ENCODE data around the gene LIF.

DNA sequence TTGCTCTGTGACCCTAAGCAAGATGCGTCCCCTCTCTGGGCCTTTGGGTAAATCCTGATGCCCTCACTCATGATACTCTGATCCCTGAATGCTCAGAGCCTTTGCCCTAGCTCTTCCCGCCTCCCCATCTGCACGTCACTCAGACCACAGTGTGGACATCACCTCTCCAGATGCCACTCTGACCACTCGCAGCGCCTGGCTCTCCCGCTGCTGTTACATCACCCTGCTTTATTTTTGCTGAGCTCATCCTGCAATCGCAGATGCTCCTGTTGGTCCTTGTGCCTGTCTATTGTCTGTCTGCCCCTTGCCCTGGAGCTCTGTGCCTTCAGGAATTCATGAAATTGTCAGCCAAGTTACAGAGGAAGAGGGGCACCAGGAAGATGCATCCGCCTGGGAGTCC lies 14.6 kb upstream of the LIF start:
- TF ChIP-seq TEAD4 (IDR thresholded peaks at IDR 0.05; ENCODE audit: borderline replicate concordance, insufficient read depth), result no peak
- no peak for TF ChIP-seq POLR2AphosphoS5 (IDR thresholded peaks at IDR 0.05; ENCODE audit: low read depth, low read length)
- TF ChIP-seq, protein P1, sequence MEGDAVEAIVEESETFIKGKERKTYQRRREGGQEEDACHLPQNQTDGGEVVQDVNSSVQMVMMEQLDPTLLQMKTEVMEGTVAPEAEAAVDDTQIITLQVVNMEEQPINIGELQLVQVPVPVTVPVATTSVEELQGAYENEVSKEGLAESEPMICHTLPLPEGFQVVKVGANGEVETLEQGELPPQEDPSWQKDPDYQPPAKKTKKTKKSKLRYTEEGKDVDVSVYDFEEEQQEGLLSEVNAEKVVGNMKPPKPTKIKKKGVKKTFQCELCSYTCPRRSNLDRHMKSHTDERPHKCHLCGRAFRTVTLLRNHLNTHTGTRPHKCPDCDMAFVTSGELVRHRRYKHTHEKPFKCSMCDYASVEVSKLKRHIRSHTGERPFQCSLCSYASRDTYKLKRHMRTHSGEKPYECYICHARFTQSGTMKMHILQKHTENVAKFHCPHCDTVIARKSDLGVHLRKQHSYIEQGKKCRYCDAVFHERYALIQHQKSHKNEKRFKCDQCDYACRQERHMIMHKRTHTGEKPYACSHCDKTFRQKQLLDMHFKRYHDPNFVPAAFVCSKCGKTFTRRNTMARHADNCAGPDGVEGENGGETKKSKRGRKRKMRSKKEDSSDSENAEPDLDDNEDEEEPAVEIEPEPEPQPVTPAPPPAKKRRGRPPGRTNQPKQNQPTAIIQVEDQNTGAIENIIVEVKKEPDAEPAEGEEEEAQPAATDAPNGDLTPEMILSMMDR (IDR thresholded peaks at IDR 0.05), result no peak
- TF ChIP-seq REST (IDR thresholded peaks at IDR 0.05; ENCODE audit: low read depth, low read length), result no peak
- no peak for TF ChIP-seq GATA2 (CRISPR knock-in tag; IDR thresholded peaks at IDR 0.05)
- TF ChIP-seq SMC3 (IDR thresholded peaks at IDR 0.05; ENCODE audit: low read depth, low read length), result no peak
- TF ChIP-seq, protein P2, sequence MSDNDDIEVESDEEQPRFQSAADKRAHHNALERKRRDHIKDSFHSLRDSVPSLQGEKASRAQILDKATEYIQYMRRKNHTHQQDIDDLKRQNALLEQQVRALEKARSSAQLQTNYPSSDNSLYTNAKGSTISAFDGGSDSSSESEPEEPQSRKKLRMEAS (IDR thresholded peaks at IDR 0.05; ENCODE audit: low read depth), result no peak
- no peak for TF ChIP-seq EZH2phosphoT487 (IDR thresholded peaks at IDR 0.05; ENCODE audit: borderline replicate concordance, low read depth)
- TF ChIP-seq YY1 (IDR thresholded peaks at IDR 0.05; ENCODE audit: low read depth), result no peak

Data from SK-N-SH (cell line).